IPS-18c (cell line): ENCODE data around the gene NDUFS4.
"Not testable (repeated sequence)": the region's sequence is repeated elsewhere in the genome, so short reads cannot be mapped to it uniquely, and the experiment has no call there.

ENCODE experiments used
- H3K4me3 ChIP-seq: 2 replicates; pipeline ENCODE4 v1.7.0; 2013; ENCODE audit warnings: low read depth, mild to moderate bottlenecking, low read length, moderate library complexity; ENCODE audit not compliant: insufficient read depth
- H3K9me3 ChIP-seq: one replicate; pipeline ENCODE4 v1.6.1; 2013; ENCODE audit warnings: mild to moderate bottlenecking, low read length, moderate library complexity; ENCODE audit not compliant: control insufficient read depth, insufficient read depth

The NDUFS4 gene

DNA sequence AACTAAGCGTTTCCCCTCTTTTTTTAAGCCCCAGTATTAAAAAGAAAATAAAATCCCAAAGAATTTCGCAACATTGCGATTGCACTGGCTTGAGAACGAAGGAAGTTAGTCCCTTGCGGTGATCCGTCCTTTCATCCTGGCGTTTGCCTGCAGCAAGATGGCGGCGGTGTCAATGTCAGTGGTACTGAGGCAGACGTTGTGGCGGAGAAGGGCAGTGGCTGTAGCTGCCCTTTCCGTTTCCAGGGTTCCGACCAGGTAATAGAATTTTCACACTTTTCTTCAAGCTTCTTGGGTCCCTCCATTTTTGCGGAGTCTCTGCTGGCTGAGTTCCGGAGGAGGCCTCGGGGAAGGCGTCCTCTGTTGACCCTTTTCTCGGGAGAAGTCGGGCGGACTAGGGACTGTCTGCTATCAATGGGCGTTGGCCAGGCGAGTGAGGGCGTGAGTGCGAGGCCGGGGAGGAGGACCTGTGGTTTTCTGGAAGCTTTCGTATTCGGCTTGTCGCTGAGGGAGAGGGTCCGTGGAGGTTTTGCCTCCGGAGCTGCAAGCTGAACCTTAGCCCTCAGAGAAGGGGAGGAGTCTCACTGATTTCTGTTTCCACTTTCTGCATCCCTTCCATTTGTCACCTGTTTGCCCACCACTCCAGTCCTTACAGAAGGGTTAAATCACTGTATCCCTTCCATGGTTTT lies at the start of gene NDUFS4:
NDUFS4 (plus strand) TSS at position 134 of the 686 bp plus-strand sequence; CDS start at position 158, 24 bp downstream.
- peak within 1 kb of the TSS; percentile 78 for H3K4me3 ChIP-seq
- H3K9me3 ChIP-seq: no peaks in the 10 kb centered on the region

DNA sequence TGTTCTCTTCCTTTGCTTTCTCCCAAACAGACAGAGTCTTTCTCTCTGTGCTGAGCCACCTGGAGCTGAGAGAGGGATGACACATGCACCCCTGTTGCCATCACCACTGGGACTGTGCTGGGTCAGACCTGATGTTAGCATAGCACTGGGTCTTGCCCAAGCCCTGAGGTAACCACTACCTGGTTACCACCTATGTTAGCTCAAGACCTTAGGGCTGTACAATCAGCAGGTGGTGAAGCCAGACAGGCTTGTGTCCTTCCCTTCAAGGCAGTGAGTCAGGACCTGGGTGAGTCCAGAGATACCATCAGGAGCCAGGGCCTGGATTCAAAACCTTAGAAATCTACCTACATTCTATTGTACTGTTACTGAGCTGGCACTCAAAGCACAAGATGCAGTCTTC lies 47.9 kb upstream of the NDUFS4 start:
- Histone ChIP-seq H3K4me3 (no peak overlapping the region), H3K9me3 (peaks cover 12% of the 10 kb centered on the region)

DNA sequence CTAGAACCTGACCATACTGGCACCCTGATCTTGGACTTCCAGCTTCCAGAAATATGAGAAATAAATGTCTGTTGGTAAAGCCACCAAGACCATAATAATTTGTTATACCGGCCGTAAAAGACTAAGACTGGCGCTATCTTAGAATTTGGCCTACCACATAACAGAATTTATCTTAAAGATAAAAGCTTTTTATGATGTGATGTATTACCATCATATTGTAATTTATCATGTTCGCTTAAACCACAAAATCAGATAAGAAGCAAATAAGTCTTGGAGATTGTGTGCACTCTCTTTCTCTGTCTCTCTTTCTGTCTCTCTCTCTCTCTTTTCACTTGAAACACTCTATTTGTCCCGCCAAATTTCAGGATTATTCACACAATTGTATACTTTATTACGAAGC lies 44.5 kb upstream of the NDUFS4 start:
- Histone ChIP-seq H3K9me3 (no peaks in the 10 kb centered on the region), H3K4me3 (no peak overlapping the region)

DNA sequence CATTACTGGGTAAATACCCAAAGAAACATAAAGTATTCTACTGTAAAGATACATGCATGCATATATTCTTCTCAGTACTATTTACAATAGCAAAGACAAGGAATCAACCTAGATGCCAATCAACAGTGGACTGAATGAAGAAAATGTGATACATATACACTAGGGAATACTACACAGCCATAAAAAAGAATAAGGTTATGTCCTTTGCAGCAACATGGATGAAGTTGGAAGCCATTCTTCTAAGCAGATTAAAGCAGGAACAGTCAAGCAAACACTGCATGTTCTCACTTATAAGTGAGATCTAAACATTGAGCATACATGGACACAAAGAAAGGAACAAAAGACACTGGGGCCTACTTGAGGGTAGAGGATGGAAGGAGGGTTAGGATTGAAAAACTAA lies 39.6 kb upstream of the NDUFS4 start:
- no peak overlapping the region for H3K4me3 ChIP-seq
- no peaks in the 10 kb centered on the region for H3K9me3 ChIP-seq

DNA sequence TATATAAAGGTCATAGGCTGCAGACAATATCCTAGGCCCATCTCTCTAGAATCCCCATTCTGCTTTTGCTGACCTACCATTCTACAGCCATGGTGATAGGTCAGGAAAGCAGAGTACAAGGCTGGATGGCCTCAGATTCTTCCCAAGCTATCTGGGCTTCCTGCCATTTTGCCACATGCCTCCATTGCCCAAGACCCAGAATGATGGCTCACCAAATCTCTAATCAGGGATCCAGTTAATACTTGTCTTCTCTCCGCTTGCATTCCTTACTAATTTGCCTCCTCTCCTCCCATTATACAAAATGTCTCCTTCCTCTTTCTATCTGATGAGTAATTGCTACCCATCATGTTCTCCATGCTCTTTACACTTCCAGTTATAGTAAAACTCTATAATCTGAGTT lies 22.7 kb upstream of the NDUFS4 start:
- Histone ChIP-seq H3K4me3 (no peak overlapping the region), H3K9me3 (no peaks in the 10 kb centered on the region)

DNA sequence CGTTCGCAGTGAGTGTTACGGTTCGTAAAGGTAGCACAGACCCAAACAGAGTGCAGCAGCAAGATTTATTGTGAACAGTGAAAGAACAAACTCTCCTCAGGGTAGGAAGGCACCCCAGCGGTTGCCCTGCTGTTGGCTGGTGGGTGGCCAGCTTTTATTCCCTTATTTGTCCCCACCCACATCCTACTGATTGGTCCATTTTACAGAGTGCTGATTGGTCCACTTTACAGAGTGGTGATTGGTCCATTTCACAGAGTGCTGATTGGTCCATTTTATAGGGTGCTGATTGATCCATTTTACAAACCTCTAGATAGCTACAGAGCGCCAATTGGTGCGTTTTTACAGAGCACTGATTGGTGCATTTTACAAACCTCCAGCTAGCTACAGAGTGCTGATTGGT lies 19.7 kb upstream of the NDUFS4 start:
- not testable (repeated sequence) for H3K9me3 ChIP-seq, H3K4me3 ChIP-seq

DNA sequence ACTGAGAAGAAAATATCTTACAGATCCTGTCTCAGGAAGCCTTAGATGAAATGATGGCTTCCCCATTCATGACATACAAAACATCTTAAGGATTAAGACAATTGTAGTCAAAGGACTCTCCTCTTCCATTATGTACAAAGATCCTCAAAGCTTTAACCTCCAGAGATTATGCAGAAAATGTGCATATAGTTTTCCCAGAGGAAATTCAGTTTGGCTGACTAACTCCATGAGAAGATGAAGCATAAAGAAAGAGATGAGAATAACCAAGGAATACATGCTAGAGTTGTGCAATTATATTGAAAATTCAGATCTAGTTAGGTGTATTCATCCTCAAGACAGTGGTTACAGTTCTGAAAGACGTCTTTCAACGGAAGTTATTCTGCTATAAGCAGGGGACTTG lies 18.6 kb upstream of the NDUFS4 start:
- no peaks in the 10 kb centered on the region for H3K9me3 ChIP-seq
- H3K4me3 ChIP-seq: no peak overlapping the region

DNA sequence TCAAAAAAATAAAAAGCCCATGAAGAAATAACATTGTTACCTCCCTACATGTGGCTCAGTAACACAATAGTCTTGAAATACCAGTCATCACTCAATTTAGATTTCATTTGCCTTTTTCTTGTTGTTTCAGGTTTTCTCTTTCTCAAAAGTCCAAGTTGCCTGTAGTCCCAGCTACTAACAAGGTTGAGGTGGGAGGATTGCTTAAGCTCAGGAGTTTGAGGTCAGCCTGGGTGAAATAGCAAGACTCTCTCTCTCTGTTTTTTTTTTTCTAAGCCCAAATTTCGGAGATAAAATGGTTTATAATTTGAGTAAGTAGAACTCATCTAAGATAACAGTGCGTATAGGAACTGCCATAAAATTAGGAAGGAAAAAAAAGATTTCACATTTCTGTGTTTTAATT lies 17.5 kb upstream of the NDUFS4 start:
- Histone ChIP-seq H3K9me3 (no peaks in the 10 kb centered on the region), H3K4me3 (no peak overlapping the region)

DNA sequence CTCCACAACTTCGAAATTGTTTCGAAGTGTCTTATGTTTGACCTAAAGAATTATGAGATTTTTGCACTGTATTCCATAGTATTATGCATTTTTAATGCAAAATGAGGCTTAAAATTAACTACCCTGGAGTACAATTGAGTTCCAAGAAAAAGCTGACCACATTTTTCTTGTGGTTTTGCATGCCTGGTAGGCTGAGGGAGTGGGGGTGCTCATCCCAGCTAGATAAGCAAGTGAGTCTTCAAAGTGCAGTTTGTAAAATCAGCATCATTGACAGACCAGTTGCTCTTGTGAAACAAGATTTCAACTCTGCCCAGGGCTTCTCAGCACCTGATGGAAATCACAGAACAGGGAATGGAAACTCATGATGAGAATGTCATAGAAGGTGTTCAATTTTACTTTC lies 17.0 kb upstream of the NDUFS4 start:
- Histone ChIP-seq H3K9me3 (no peaks in the 10 kb centered on the region), H3K4me3 (no peak overlapping the region)

DNA sequence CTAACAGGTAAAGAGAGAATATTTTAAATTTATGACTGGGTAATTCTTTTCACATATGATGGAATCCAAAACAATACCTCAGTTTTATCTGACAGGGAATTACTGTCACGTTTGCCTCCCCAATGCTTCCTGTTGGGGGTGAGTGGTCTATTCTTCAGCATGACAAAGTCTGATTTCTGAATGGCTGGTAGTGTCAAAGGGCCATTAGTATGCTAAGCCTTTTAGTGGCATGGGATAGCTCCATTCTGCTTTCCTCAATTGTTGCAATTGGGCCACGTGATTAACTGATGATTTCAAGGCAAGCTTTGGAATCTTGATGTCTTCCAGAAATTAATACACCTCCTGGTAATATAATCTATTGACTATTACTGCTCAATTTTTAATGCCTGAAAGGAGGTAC lies 14.7 kb upstream of the NDUFS4 start:
- Histone ChIP-seq H3K4me3 (no peak overlapping the region), H3K9me3 (no peaks in the 10 kb centered on the region)

DNA sequence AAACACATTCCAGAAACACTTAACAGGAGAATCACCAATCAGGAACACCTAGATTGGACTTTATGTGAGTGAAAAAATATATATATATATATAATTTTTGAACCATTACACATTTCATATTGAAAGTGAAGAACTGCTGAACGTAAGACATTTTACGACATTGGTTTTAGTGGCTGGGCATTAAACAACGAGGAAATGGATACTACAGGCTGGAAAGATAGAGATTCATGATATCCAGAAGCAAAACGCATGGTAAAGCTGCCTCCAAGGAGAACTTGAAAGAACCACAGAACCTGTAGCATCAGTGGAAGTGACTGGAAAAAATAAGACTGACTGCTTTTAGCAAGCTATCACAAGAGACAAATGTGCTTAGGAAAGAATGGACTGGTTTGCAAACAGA lies 13.2 kb upstream of the NDUFS4 start:
- no peaks in the 10 kb centered on the region for H3K9me3 ChIP-seq
- no peak overlapping the region for H3K4me3 ChIP-seq

DNA sequence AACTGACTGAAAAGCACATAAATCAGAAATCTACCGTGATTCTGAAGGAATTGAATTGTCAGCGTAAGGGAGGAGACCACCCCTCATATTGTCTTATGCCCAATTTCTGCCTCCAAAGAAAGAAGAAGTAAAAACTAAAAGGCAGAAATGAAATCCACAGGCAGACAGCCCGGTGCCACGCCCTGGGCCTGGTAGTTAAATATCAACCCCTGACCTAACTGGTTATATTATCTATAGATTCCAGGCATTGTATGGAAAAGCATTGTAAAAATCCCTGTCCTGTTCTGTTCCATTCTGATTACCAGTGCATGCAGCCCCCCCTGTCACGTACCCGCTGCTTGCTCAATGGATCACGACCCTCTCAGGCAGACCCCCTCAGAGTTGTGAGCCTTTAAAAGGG lies 11.9 kb upstream of the NDUFS4 start:
- H3K4me3 ChIP-seq, H3K9me3 ChIP-seq: not testable (repeated sequence)

DNA sequence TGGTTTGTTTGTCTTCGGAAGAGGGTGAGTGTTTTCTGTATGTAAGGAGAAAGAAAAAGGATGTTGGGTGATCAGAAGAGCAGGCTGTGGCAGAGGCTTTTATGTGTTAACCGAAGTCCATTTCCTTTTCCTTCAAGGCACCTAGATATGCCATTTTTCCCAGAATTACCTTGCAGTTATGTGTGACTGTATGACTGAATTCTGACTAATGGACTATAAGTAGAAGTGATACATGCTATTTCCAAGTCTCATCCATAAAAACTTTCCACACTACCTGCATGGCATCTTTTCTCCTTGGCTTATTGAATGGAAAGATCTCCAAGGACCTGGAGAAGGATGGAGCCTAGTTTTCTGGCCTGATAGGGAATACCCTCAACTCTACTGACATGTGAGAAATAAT lies 10.6 kb upstream of the NDUFS4 start:
- no peak overlapping the region for H3K4me3 ChIP-seq
- H3K9me3 ChIP-seq: no peaks in the 10 kb centered on the region

DNA sequence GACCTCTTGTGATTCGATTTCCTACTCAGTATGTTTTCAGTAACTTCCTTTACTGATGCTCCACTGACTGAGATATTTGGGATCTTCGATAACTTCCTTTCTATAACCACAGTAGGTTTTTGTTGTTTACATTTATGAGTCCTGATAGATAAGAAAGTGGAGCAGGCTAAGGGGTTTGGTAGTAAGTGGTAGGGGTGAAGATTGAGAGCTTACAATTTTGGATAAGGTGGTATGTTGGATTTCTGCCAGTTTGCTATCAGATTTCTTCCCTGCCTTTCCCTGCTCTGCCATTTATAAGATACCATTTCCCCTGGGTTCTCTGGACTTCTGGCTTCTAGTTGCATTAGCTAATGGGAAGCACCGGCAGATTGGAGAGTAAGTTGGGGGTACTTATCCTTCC lies 7.9 kb upstream of the NDUFS4 start:
- no peak overlapping the region for H3K4me3 ChIP-seq
- no peaks in the 10 kb centered on the region for H3K9me3 ChIP-seq

DNA sequence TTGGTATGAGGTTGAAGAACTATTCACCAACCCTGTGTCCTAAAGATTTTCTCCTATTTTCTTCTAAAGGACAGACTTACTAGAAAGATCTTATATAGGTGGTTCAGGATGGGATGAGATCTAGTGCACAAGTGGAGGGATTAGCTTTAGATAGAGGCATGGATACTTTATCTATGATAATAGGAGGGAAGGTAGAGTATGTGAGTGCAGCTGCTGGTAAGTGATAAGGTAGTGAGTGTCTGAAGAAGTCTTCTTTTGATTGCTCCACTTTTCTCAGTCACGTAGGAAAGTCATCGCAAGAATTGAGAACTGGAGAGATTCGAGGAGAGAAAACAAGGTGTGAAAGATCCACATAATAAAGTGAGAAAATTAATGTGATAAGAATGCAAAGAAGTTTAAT lies 6.0 kb upstream of the NDUFS4 start:
- no peak overlapping the region for H3K4me3 ChIP-seq
- H3K9me3 ChIP-seq: no peaks in the 10 kb centered on the region

DNA sequence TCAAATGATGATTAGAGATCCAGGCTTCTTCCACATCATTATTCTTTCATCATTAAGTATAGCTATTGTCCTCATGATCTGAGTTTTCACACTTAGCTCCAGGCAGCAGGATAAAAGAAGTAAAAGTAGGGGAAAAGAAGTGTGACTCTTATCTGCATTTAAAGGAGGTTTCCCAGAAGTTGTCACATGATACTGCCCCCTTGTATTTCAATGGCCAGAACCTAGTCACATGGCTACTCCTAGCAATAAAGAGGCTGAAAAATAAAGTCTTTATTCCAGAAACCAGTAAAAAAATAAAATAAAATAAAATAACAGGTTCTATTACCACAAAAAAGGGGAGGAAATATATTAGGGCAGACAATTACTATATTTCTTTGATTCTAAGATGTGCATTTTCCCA lies 5.3 kb upstream of the NDUFS4 start:
- H3K9me3 ChIP-seq: no peaks in the 10 kb centered on the region

DNA sequence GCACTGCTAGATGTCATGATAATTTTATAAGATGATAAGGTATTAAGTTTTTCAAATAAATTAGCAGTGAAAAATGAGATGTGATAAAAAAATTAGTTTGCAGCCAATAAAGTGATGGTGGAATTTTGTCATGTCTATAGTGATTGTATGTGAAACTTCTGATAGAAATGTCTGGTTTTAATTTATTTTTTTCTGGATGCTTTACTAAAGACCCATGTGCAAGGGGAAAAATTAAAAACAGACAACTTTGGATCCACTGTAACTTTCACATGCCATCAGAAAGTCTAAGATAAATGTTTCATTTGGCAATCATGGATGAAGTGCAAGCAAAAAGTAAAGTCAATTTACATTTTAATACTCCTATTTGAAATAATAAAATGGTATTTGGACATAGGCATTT lies 4.4 kb upstream of the NDUFS4 start:
- no peak overlapping the region for H3K4me3 ChIP-seq
- H3K9me3 ChIP-seq: no peaks in the 10 kb centered on the region

More for the DNA sequence above, 5.3 kb upstream of the NDUFS4 start:
- no peak overlapping the region for H3K4me3 ChIP-seq

DNA sequence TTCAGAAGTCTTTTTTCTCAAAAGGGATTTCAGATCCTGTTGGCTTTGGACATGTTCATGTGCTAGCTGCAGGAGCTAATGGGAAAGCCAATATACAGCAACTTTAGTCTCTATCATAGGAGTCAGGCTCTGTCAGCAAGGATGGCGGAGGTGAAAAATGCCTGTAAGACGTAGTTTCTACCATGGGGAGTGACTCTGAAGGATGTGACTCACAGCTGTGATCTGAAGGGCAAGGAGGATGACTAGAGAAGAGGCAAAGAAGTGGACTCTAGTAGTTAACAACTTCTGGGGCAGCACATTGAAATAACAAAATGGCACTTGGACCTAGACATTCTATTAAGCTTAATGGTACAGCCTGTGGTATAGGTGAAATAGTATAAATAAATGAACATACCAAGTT lies 3.1 kb upstream of the NDUFS4 start:
- no peak overlapping the region for H3K4me3 ChIP-seq

DNA sequence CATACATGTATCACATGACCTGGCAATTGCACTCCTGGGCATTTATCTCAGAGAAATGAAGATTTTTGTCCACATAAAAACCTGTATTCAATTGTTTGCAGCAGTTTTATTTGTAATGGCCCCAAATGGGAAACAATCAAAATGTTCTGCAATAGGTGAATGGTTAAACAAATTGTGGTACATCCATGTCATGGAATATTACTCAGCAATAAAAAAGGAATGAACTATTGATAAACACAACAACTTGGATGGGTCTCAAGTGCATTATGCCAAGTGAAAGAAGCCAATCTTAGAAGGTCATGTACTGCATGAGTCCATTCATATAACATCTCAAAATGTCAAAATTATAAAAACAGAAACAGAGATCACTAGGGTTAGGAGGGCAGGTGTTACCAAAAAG lies 1.5 kb upstream of the NDUFS4 start:
- H3K4me3 ChIP-seq: no peak overlapping the region
- no peaks in the 10 kb centered on the region for H3K9me3 ChIP-seq

More for the DNA sequence above, 3.1 kb upstream of the NDUFS4 start:
- H3K9me3 ChIP-seq: no peaks in the 10 kb centered on the region
